HepG2 (cell line): ENCODE results near the gene PSKH1. TPM values are rescaled to one million over a fixed set of nuclear protein-coding genes. Genes with fewer than 3 reads are reported as not detected.

Experiments
- BHLHE40 ChIP-seq: IDR thresholded peaks from 2 replicates; pipeline ENCODE4 v1.6.1; 2011; ENCODE audit warnings: low read length, improper control_type of control experiment
- BRF2 ChIP-seq: sonication (generic); formaldehyde crosslinking; IDR thresholded peaks from 2 replicates; pipeline ENCODE4 v1.8.1; 2022; ENCODE audit warnings: mild to moderate bottlenecking, missing genetic modification reagents
- CREB1 ChIP-seq, 2 experiments: fragments of 450-650 bp in 1 of 2; IDR thresholded peaks; 2 replicates each; pipeline ENCODE4 v1.6.1; 2016 to 2017; ENCODE audit warnings: control low read depth in 1 of 2, mild to moderate bottlenecking in 1 of 2, missing compliant biosample characterization in 1 of 2, missing genetic modification characterization in 1 of 2
- PTBP1 ChIP-seq: fragments of 200-400 bp; formaldehyde crosslinking; IDR thresholded peaks from 2 replicates; pipeline ENCODE4 v1.6.1; 2018; ENCODE audit warnings: low read length, low read depth; ENCODE audit not compliant: poor library complexity, severe bottlenecking
- SP1 ChIP-seq, 2 experiments: fragments of 450-650 bp in 1 of 2; sonication (generic) in 1 of 2; formaldehyde crosslinking in 1 of 2; IDR thresholded peaks; 2 replicates each; pipeline versions ENCODE4 v1.4.0 to v1.6.1; 2016 to 2020; ENCODE audit warnings: missing genetic modification reagents in 1 of 2
- TSC22D2 ChIP-seq: sonication (generic); formaldehyde crosslinking; IDR thresholded peaks from 2 replicates; pipeline ENCODE4 v1.5.1; 2020; ENCODE audit warnings: missing genetic modification reagents, mild to moderate bottlenecking, borderline replicate concordance
- ZFP91 ChIP-seq: sonication (generic); formaldehyde crosslinking; IDR thresholded peaks from 2 replicates; pipeline ENCODE4 v1.9.0; 2022; ENCODE audit warnings: missing genetic modification reagents, mild to moderate bottlenecking, borderline replicate concordance
- ZNF143 ChIP-seq: sonication (generic); formaldehyde crosslinking; IDR thresholded peaks from 2 replicates; pipeline ENCODE4 v1.4.0; 2020; ENCODE audit warnings: missing genetic modification reagents
- ZNF18 ChIP-seq: sonication (generic); formaldehyde crosslinking; IDR thresholded peaks from 2 replicates; pipeline ENCODE4 v1.8.0; 2022; ENCODE audit warnings: mild to moderate bottlenecking, missing genetic modification reagents; ENCODE audit not compliant: insufficient replicate concordance
- ZNF383 ChIP-seq: sonication (generic); formaldehyde crosslinking; IDR thresholded peaks from 2 replicates; pipeline ENCODE4 v1.4.0; 2020; ENCODE audit warnings: missing genetic modification reagents, mild to moderate bottlenecking, borderline replicate concordance
- ZNF605 ChIP-seq: sonication (generic); formaldehyde crosslinking; IDR thresholded peaks from 2 replicates; pipeline ENCODE4 v1.8.0; 2022; ENCODE audit warnings: mild to moderate bottlenecking, missing genetic modification reagents
- ZNF616 ChIP-seq: sonication (generic); formaldehyde crosslinking; IDR thresholded peaks from 2 replicates; pipeline ENCODE4 v1.5.0; 2020; ENCODE audit warnings: low read depth, mild to moderate bottlenecking, missing genetic modification reagents
- ZNF646 ChIP-seq: sonication (generic); formaldehyde crosslinking; IDR thresholded peaks from 2 replicates; pipeline ENCODE4 v1.9.0; 2021; ENCODE audit warnings: mild to moderate bottlenecking, missing genetic modification reagents
- ZNF761 ChIP-seq: sonication (generic); formaldehyde crosslinking; conservative IDR thresholded peaks from 2 replicates; pipeline ENCODE4 v1.4.0; 2020; ENCODE audit warnings: mild to moderate bottlenecking, missing genetic modification reagents
- ZNF773 ChIP-seq: sonication (generic); formaldehyde crosslinking; IDR thresholded peaks from 2 replicates; pipeline ENCODE4 v1.4.0; 2020; ENCODE audit warnings: missing genetic modification reagents, borderline replicate concordance
- ZNF775 ChIP-seq: sonication (generic); formaldehyde crosslinking; IDR thresholded peaks from 2 replicates; pipeline ENCODE4 v1.4.0; 2020; ENCODE audit warnings: missing genetic modification reagents, mild to moderate bottlenecking, moderate library complexity, borderline replicate concordance
- polyA plus RNA-seq, 8 experiments: library from polyadenylated mRNA; depleted of rRNA in 3 of 8; stranded (reverse) in 7 of 8; unstranded in 1 of 8; fragments of >200 nt; fragmentation: Illumina TruSeq in 4 of 8; extraction: Trizol in 4 of 8; gene quantifications; 2 replicates each; pipeline versions ENCODE4 v1.2.1 to v1.2.3, GENCODE V29; 2011 to 2016; ENCODE audit warnings: low read depth in 4 of 8, missing spikeins in 1 of 8, mixed read lengths in 1 of 8; ENCODE audit not compliant: insufficient read depth in 1 of 8
- total RNA-seq, 5 experiments: library from RNA; depleted of rRNA; stranded (reverse); fragments of >200 nt; fragmentation: Illumina TruSeq; extraction: Trizol; gene quantifications; 2 replicates each; pipeline ENCODE4 v1.2.3, GENCODE V29; 2016; ENCODE audit warnings: low read depth in 1 of 5

PSKH1 gene
- total and polyA plus RNA-seq, 2 of the 13 experiments (the other 11 are each of a cell fraction or from before 2014, with no cell fraction given), result 8.4 to 19.1 TPM

GRCh38 chr16:67935402-67936123 is 42.5 kb downstream of the PSKH1 start (continued):
- TF ChIP-seq ZFP91, result peak; percentile 95
- TF ChIP-seq CREB1 (IDR thresholded peaks at IDR 0.05), result peak; percentile 56
- no peak for TF ChIP-seq CREB1 (CRISPR knock-in tag; IDR thresholded peaks at IDR 0.05)
- TF ChIP-seq ZNF383, result peak; percentile 94; the same call in 1 of the 2 replicates
- no peak for TF ChIP-seq PTBP1
- TF ChIP-seq SP1 (IDR thresholded peaks at IDR 0.05), result no peak
- TF ChIP-seq SP1 (CRISPR knock-in tag; IDR thresholded peaks at IDR 0.05), result peak; percentile 61; the same call in 1 of the 2 replicates
- no peak; the same call in 1 of the 2 replicates for TF ChIP-seq BHLHE40
- peak; percentile 30; the same call in 1 of the 2 replicates for TF ChIP-seq ZNF143 (CRISPR knock-in tag)
- TF ChIP-seq ZNF616 (CRISPR knock-in tag), result peak; percentile 22; the same call in 1 of the 2 replicates
- peak; percentile 28; the same call in 1 of the 2 replicates for TF ChIP-seq ZNF646 (CRISPR knock-in tag)
- TF ChIP-seq ZNF761, result peak; percentile 96
- peak; percentile 91 for TF ChIP-seq ZNF605 (CRISPR knock-in tag)
- TF ChIP-seq ZNF775 (CRISPR knock-in tag), result peak; percentile 54; the same call in 1 of the 2 replicates
- peak; percentile 49 for TF ChIP-seq ZNF18
- peak; percentile 90 for TF ChIP-seq BRF2 (CRISPR knock-in tag)
- peak; percentile 79; the same call in 1 of the 2 replicates for TF ChIP-seq ZNF773 (CRISPR knock-in tag)
- peak; percentile 72 for TF ChIP-seq TSC22D2
